HG03060 (cell line): ENCODE measurements around the gene RAB4A.

ENCODE experiments used
- ATAC-seq: cut with Tn5 transposase; IDR thresholded peaks from one replicate; pipeline ENCODE4 v1.9.1; 2021; ENCODE audit warnings: low read depth, moderate number of reproducible peaks; ENCODE audit not compliant: unreplicated experiment

Gene RAB4A

GRCh38 chr1:229328598-229329362 is 57.9 kb downstream of the RAB4A start:
- ATAC-seq: no peak

DNA sequence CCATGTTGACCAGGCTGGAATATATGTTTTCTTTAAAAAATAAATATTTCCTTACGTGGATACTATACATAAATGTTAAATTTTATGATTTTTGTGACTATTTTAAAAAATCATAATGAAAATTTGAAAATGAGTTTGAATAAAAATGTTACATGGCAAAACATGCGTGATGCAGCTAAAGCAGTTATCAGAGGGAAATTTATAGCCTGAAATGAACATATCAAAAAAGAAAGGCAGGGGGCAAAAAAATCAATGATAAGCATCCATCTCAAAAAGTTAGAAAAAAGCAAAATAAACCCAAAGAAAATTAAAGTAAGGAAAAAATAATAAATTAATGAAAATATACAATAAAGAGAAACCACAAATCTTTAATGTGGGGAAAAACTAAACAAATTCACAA is 63.4 kb downstream of the RAB4A start:
- no peak for ATAC-seq

- ATAC-seq: no peak
Observed at GRCh38 chr1:229334716-229335115, 63.8 kb downstream of the RAB4A start.

- ATAC-seq: no peak
Observed at GRCh38 chr1:229336345-229336744, 65.4 kb downstream of the RAB4A start.

DNA sequence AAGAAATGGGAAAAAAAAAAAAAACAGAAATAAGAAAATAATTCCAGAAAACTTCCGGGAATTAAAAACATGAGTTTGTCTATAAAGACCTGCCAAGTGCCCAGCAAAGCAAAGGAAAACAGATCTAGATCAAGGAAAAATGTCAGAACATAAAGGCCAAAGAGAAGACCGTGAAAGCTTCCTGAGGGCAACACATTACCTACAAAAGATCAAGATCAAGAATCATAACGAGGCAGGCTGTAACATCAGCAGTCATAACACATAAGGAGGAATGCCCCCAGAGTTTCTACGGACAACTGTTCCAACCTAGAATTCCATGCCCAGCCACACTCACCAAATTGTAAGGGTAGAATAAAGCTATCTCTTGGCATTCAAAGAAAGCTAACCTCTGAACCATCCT is 68.2 kb downstream of the RAB4A start:
- ATAC-seq: no peak

DNA sequence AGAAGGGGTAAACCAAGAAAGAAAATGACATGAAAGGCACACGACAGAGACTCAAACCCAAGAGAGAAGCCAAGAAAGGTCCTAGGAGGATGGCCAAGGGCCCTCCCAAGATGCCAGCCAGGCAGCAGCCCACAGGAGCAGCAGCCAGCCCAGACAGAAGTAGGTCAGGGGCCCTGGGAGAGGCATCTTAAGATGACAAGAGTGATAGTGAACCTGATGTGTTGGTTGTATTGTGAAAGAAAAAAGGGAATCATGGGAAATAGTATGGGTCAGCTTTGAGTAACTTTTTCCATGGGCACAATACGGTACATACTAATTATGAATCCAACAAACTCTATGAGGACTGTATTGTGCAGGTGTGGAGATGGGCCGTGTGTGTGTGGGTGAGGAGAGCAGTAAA is 68.6 kb downstream of the RAB4A start:
- no peak for ATAC-seq

DNA sequence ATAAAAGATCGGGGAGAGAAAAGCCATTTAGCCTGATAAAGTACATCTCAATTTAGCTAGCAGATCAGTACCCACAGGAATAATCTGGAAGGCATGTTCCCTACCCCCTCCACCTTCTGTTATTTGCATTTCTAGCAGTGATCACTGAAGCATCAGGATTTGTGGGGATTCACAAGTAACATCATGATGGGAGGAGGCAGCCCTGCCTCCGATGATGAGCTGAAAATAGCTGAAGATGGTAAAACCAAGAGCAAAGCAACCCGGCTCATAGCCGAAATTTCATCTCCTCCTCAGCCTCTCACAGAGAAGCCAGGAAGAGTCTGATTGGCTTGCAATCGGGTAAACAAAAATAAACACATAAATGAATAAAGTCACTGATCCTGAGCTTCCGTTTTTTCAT is 69.6 kb downstream of the RAB4A start:
- ATAC-seq: no peak

- peak; percentile 36 for ATAC-seq
Observed at GRCh38 chr1:229341774-229342655, 71.1 kb downstream of the RAB4A start.

- peak; percentile 23 for ATAC-seq
Observed at GRCh38 chr1:229342656-229343569, 72.0 kb downstream of the RAB4A start, which contains the start of gene CCSAP. Gene CCSAP, minus strand, starts transcription at chr1:229343047. Its CDS starts 582 bp downstream, at chr1:229342465.

GRCh38 chr1:229344139-229344538 is 73.2 kb downstream of the RAB4A start:
- ATAC-seq: no peak

DNA sequence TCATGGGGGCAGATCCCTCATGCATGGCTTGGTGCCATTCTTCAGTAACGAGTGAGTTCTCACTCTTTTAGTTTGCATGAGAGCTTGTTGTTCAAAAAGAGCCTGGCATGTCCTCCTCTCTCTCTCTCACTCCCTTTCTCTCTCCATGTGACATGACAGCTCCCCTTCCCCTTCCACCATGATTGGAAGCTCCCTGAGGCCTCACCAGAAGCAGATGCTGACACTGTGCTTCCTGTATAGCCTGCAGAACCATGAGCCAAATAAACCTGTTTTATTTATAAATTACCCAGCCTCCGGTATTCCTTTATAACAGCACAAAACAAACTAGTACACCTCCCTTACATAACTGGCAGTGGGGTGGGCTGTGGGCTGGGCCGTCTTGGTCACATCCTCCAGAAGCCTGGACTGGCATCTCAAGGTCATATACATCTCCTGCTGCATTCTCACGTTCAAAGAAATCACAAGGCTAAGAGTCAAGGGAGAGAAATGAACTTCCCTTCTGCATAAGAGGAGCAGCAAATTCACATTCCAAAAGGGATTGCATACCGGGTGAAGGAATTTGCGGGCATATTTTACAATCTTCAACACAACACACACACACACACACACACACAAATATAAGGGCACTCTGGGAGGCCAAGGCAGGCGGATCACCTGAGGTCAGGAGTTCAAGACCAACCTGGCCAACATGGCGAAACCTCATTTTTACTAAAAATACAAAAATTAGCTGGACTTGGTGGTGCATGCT is 74.2 kb downstream of the RAB4A start:
- ATAC-seq: no peak

DNA sequence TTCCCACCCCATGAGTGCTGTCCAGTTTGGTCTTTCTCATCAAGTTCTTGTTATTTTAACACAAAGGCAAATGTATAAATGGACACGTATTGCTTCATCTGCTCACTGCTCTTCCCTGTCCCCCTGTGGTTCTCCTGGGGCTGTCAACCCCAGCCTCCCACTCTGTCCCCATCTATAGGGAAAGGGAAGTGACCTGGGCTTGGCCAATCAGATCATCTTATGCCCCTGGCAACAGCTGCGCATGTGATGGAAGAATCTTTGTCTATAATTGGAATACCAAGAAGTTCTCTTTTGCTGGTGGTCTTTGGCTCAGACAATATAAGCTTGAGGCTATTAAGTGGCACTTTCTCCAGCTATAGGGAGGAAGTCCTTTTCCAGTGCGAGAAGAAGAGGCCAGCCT is 76.6 kb downstream of the RAB4A start:
- ATAC-seq: no peak

DNA sequence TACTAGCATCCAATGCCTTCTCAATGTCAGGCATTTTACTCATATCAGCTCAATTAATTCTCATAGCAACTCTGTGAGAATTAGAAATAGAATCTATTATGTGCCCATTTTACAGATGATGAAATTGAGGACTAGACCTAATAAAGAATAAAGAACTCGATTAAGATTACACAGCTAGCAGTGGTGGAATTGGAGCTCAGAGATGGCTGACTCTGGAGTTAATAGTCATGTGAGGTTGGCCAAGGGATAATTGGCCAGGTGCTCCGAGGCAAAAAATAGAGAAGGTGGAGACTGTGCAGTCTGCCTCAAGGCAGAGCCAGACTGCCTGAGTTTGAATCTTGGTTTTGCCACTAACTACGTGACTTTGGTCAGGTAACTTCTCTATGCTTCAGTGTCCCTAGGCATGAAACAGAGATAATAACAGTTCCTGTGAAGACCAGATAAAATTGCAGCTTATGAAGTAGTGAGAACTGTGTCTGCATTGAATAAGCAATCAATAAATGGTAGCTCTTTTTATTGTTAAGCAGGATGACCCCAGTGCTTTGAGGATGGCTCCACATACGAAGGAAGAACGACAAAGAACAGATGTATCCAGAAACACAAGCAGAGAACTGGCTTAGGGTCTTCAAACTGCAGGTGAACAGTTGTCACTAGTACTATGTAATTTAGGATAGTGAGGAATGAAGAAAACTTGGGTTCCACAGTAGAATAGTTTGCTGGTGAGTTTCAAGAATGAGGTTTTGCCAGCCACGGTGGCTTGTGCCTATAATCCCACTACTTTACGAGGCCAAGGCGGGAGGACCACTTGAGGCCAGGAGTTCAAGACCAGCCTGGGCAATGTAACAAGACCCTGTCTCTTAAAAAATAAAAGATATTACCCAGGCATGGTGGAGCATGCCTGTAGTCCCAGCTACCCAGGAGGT is 78.8 kb downstream of the RAB4A start:
- ATAC-seq: no peak

DNA sequence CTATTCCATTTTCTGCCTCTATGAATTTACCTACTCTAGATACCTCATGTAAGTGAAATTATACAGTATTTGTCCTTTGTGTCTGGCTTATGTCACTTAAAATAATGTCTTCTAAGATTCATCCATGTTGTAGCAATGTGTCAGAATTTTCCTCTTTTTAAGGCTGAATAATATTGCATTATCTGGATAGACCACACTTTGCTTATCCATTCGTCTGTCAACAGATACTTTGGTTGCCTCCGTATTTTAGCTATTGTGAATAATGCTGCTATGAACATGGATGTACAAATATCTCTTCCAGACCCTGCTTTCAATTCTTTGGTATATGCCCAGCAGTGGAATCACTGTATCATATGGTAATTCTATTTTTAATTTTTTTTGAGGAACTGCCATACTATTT is 82.1 kb downstream of the RAB4A start:
- ATAC-seq: no peak

DNA sequence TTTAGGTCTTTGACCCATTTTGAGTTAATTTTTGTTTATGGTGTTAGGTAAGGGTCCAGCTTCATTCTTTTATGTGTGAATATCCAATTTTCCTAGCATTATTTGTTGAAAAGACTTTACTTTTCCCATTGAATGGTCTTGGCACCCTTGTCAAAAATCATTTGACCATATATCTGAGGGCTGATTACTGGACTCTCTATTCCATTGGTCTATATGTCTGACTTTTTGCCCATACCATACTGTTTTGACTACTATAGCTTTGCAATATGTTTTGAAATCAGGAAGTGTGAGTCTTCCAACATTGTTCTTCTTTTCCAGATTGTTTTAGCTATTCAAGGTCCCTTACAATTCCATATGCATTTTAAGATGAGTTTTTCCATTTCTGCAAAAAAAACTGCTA is 83.3 kb downstream of the RAB4A start:
- no peak for ATAC-seq
